Measurements from ENCODE around the gene ADPRM. TPM values are rescaled to one million over a fixed set of nuclear protein-coding genes. Genes with fewer than 3 reads are reported as not detected.

The ADPRM gene
- total RNA-seq, 1 experiment from 2014 or later: 7.4 TPM

- Mint-ChIP-seq H3K27ac (no peak overlapping the region), H3K4me1 (peaks cover 23% of the 10 kb centered on the region), H3K4me3 (0 out of 2 replicates have a peak overlapping the region, but pooled peaks have one; percentile 91), H3K27me3 (ENCODE audit: low read depth) (no peaks in the 10 kb centered on the region), H3K9me3 (peaks cover 3% of the 10 kb centered on the region; the same call in 1 of the 2 replicates), H3K36me3 (peaks cover 5% of the 10 kb centered on the region; the same call in 1 of the 2 replicates)
- no peak for TF ChIP-seq PREB (CRISPR knock-in tag; IDR thresholded peaks at IDR 0.05; ENCODE audit: borderline replicate concordance)
- TF ChIP-seq USF2 (CRISPR knock-in tag; IDR thresholded peaks at IDR 0.05): no peak
- TF ChIP-seq PRDM15 (CRISPR knock-in tag; IDR thresholded peaks at IDR 0.05): no peak
- no peak for TF ChIP-seq SMAD3 (CRISPR knock-in tag; IDR thresholded peaks at IDR 0.05; ENCODE audit: borderline replicate concordance)
- TF ChIP-seq CDX4 (CRISPR knock-in tag; IDR thresholded peaks at IDR 0.05; ENCODE audit: borderline replicate concordance): no peak
- TF ChIP-seq TP53 (CRISPR knock-in tag; IDR thresholded peaks at IDR 0.05): no peak
- no peak for TF ChIP-seq ZNF671 (CRISPR knock-in tag; IDR thresholded peaks at IDR 0.05)
- no peak for TF ChIP-seq ZMAT4 (CRISPR knock-in tag; IDR thresholded peaks at IDR 0.05)
- TF ChIP-seq NFATC4 (CRISPR knock-in tag; IDR thresholded peaks at IDR 0.05): no peak
- no peak for TF ChIP-seq CREM (CRISPR knock-in tag; IDR thresholded peaks at IDR 0.05)
- TF ChIP-seq ZNF232 (CRISPR knock-in tag; IDR thresholded peaks at IDR 0.05): no peak
- TF ChIP-seq E2F5 (CRISPR knock-in tag; IDR thresholded peaks at IDR 0.05): no peak
- TF ChIP-seq SMAD4 (CRISPR knock-in tag; IDR thresholded peaks at IDR 0.05): no peak
- TF ChIP-seq ZNF263 (CRISPR knock-in tag; IDR thresholded peaks at IDR 0.05; ENCODE audit: low read depth): no peak
- TF ChIP-seq TEAD4 (CRISPR knock-in tag; IDR thresholded peaks at IDR 0.05): no peak
- ChIA-PET POLR2A (no interaction called here), CTCF (no interaction called here)
- ATAC-seq (no peak), DNase-seq (ENCODE audit: low spot score) (no peak)
These were observed 31.0 kb downstream of the ADPRM start for GRCh38 chr17:10728331-10728892.

GRCh38 chr17:10729334-10730193 is 32.2 kb downstream of the ADPRM start, which contains the start of gene TMEM220:
Gene TMEM220 (minus strand): TSS chr17:10730023. CDS start chr17:10729851, 172 bp downstream.
- H3K4me3 Mint-ChIP-seq: peak within 1 kb of the TSS; percentile 91
- ChIA-PET POLR2A (no interaction called here), CTCF (interaction anchor here (0.7 to 1.7 kb wide), 8 partner anchors 25 to 146 kb away, joined by 3 to 8 read pairs (median 4); no protein-coding TSS in a partner anchor)
- DNase-seq (ENCODE audit: low spot score) (peak; percentile 84), ATAC-seq (peak; percentile 92)
- no peaks in the 10 kb centered on the region for H3K27me3 Mint-ChIP-seq (ENCODE audit: low read depth)
- H3K4me1 Mint-ChIP-seq: peaks cover 24% of the 10 kb centered on the region
- peaks cover 5% of the 10 kb centered on the region; the same call in 1 of the 2 replicates for H3K36me3 Mint-ChIP-seq
- H3K27ac Mint-ChIP-seq: peak within 1 kb of the TSS; percentile 95
- peaks cover 3% of the 10 kb centered on the region; the same call in 1 of the 2 replicates for H3K9me3 Mint-ChIP-seq
- TF ChIP-seq RELA (CRISPR knock-in tag; IDR thresholded peaks at IDR 0.05; ENCODE audit: borderline replicate concordance): 0 out of 2 replicates have a peak, but pooled peaks have one; percentile 35
- 0 out of 2 replicates have a peak, but pooled peaks have one; percentile 49 for TF ChIP-seq CREB1 (CRISPR knock-in tag; IDR thresholded peaks at IDR 0.05)
- TF ChIP-seq ZNF263 (CRISPR knock-in tag; IDR thresholded peaks at IDR 0.05; ENCODE audit: low read depth): 0 out of 2 replicates have a peak, but pooled peaks have one; percentile 48
- TF ChIP-seq ZNF121 (CRISPR knock-in tag; IDR thresholded peaks at IDR 0.05): no peak
- peak; percentile 69 for TF ChIP-seq USF1 (CRISPR knock-in tag; IDR thresholded peaks at IDR 0.05)
- no peak for TF ChIP-seq ZNF396 (CRISPR knock-in tag; IDR thresholded peaks at IDR 0.05; ENCODE audit: borderline replicate concordance)
- 0 out of 2 replicates have a peak, but pooled peaks have one; percentile 10 for TF ChIP-seq JUN (CRISPR knock-in tag; IDR thresholded peaks at IDR 0.05)
- TF ChIP-seq HMGXB4 (CRISPR knock-in tag; IDR thresholded peaks at IDR 0.05): peak; percentile 38; the same call in 1 of the 2 replicates

All from WTC11 (cell line).